Measurements from ENCODE around the gene RASSF1. TPM values are rescaled to one million over a fixed set of nuclear protein-coding genes. Genes with fewer than 3 reads are reported as not detected.

RASSF1 gene
- total and polyA plus RNA-seq, 2 donors, result 17.6 to 40.3 TPM

GRCh38 chr3:50350527-50351322 lies 10.1 kb upstream of the RASSF1 start, which contains the start of the genes CYB561D2 and NPRL2:
CYB561D2 (plus strand) TSS chr3:50350862; CDS start chr3:50351434, 572 bp downstream.
NPRL2 (minus strand) TSS chr3:50350775; CDS start chr3:50350652, 123 bp downstream.
- Histone ChIP-seq H3K4me1 (ENCODE audit: control insufficient read depth in 2 of 2, insufficient read depth in 2 of 2, low read length in 2 of 2) (peaks cover 16 to 36% of the 10 kb centered on the region in 2 donors), H3K27ac (ENCODE audit: low read depth in 1 of 2, low read length in 1 of 2) (peak within 1 kb of the TSS; percentile 98 to 99), H3K9me3 (ENCODE audit: control insufficient read depth in 2 of 2, insufficient read depth in 1 of 2, low read length in 1 of 2) (no peaks in the 10 kb centered on the region), H3K36me3 (ENCODE audit: control insufficient read depth in 2 of 2, insufficient read depth in 2 of 2, low read length in 1 of 2) (peaks cover 42 to 53% of the 10 kb centered on the region in 2 donors), H3K27me3 (ENCODE audit: control insufficient read depth in 2 of 2, insufficient read depth in 1 of 2, low read length in 1 of 2) (peaks cover 0 to under 1% of the 10 kb centered on the region in 2 donors), H3K4me3 (ENCODE audit: low read length in 2 of 2) (peak within 1 kb of the TSS; percentile 66 to 99)
- WGBS, result under 1% methylated on average over 64 of the region's 64 CpGs
- DNase-seq (ENCODE audit: low read depth in 6 of 9, low spot score in 9 of 9), result peak; percentile 91 to 99 (median 97)

- Histone ChIP-seq H3K27ac (ENCODE audit: low read depth in 1 of 2, low read length in 1 of 2) (peak overlapping the region; percentile 72 to 99), H3K4me1 (ENCODE audit: control insufficient read depth in 2 of 2, insufficient read depth in 2 of 2, low read length in 2 of 2) (peaks cover 22 to 42% of the 10 kb centered on the region in 2 donors)
Measured at GRCh38 chr3:50350213-50350526, 9.5 kb upstream of the RASSF1 start.

GRCh38 chr3:50347187-50347813 lies 6.7 kb upstream of the RASSF1 start:
- H3K27me3 ChIP-seq (ENCODE audit: control insufficient read depth in 2 of 2, insufficient read depth in 1 of 2, low read length in 1 of 2), result peaks cover 0 to 6% of the 10 kb centered on the region in 2 donors
- 31% methylated on average over 14 of the region's 14 CpGs for WGBS
- peaks cover 14 to 22% of the 10 kb centered on the region in 2 donors for H3K36me3 ChIP-seq (ENCODE audit: control insufficient read depth in 2 of 2, insufficient read depth in 2 of 2, low read length in 1 of 2)
- peaks cover 22 to 44% of the 10 kb centered on the region in 2 donors for H3K4me1 ChIP-seq (ENCODE audit: control insufficient read depth in 2 of 2, insufficient read depth in 2 of 2, low read length in 2 of 2)
- peak in 4 of 9 donors; percentile 41 to 72 (median 57) for DNase-seq (ENCODE audit: low read depth in 6 of 9, low spot score in 9 of 9)
- H3K9me3 ChIP-seq (ENCODE audit: control insufficient read depth in 2 of 2, insufficient read depth in 1 of 2, low read length in 1 of 2), result no peaks in the 10 kb centered on the region
- H3K27ac ChIP-seq (ENCODE audit: low read depth in 1 of 2, low read length in 1 of 2), result no peak overlapping the region
- H3K4me3 ChIP-seq (ENCODE audit: low read length in 2 of 2), result no peak overlapping the region

More at GRCh38 chr3:50350213-50350526, 9.5 kb upstream of the RASSF1 start:
- peak overlapping the region; percentile 66 to 99 for H3K4me3 ChIP-seq (ENCODE audit: low read length in 2 of 2)
- peaks cover 36 to 48% of the 10 kb centered on the region in 2 donors for H3K36me3 ChIP-seq (ENCODE audit: control insufficient read depth in 2 of 2, insufficient read depth in 2 of 2, low read length in 1 of 2)
- no peak for DNase-seq (ENCODE audit: low read depth in 6 of 9, low spot score in 9 of 9)
- H3K27me3 ChIP-seq (ENCODE audit: control insufficient read depth in 2 of 2, insufficient read depth in 1 of 2, low read length in 1 of 2), result peaks cover 0 to 6% of the 10 kb centered on the region in 2 donors
- 21% methylated on average over 7 of the region's 7 CpGs for WGBS
- H3K9me3 ChIP-seq (ENCODE audit: control insufficient read depth in 2 of 2, insufficient read depth in 1 of 2, low read length in 1 of 2), result no peaks in the 10 kb centered on the region

- Histone ChIP-seq H3K36me3 (ENCODE audit: control insufficient read depth in 2 of 2, insufficient read depth in 2 of 2, low read length in 1 of 2) (peaks cover 14 to 16% of the 10 kb centered on the region in 2 donors), H3K4me1 (ENCODE audit: control insufficient read depth in 2 of 2, insufficient read depth in 2 of 2, low read length in 2 of 2) (peaks cover 17 to 45% of the 10 kb centered on the region in 2 donors), H3K27ac (ENCODE audit: low read depth in 1 of 2, low read length in 1 of 2) (no peak within 1 kb of the TSS), H3K27me3 (ENCODE audit: control insufficient read depth in 2 of 2, insufficient read depth in 1 of 2, low read length in 1 of 2) (peaks cover 0 to 12% of the 10 kb centered on the region in 2 donors), H3K9me3 (ENCODE audit: control insufficient read depth in 2 of 2, insufficient read depth in 1 of 2, low read length in 1 of 2) (peaks cover 0 to 4% of the 10 kb centered on the region in 2 donors), H3K4me3 (ENCODE audit: low read length in 2 of 2) (peak within 1 kb of the TSS; percentile 9 to 24)
- DNase-seq (ENCODE audit: low read depth in 6 of 9, low spot score in 9 of 9), result peak in 3 of 9 donors; percentile 53 to 76 (median 69)
- 10% methylated on average over 45 of the region's 45 CpGs for WGBS
Measured at GRCh38 chr3:50345586-50346234, 5.1 kb upstream of the RASSF1 start, which contains the start of gene ZMYND10. ZMYND10 (minus strand) TSS chr3:50345732; CDS start chr3:50345579, 153 bp downstream.

GRCh38 chr3:50345008-50345407 lies 4.4 kb upstream of the RASSF1 start:
- H3K4me3 ChIP-seq (ENCODE audit: low read length in 2 of 2), result peak overlapping the region in 1 of 2 donors; percentile 9
- H3K27me3 ChIP-seq (ENCODE audit: control insufficient read depth in 2 of 2, insufficient read depth in 1 of 2, low read length in 1 of 2), result peaks cover 0 to 19% of the 10 kb centered on the region in 2 donors
- H3K9me3 ChIP-seq (ENCODE audit: control insufficient read depth in 2 of 2, insufficient read depth in 1 of 2, low read length in 1 of 2), result peaks cover 0 to 4% of the 10 kb centered on the region in 2 donors
- no peak overlapping the region for H3K27ac ChIP-seq (ENCODE audit: low read depth in 1 of 2, low read length in 1 of 2)
- DNase-seq (ENCODE audit: low read depth in 6 of 9, low spot score in 9 of 9), result no peak
- H3K4me1 ChIP-seq (ENCODE audit: control insufficient read depth in 2 of 2, insufficient read depth in 2 of 2, low read length in 2 of 2), result peaks cover 19 to 45% of the 10 kb centered on the region in 2 donors
- 92% methylated on average over 8 of the region's 8 CpGs for WGBS
- H3K36me3 ChIP-seq (ENCODE audit: control insufficient read depth in 2 of 2, insufficient read depth in 2 of 2, low read length in 1 of 2), result peaks cover 14 to 16% of the 10 kb centered on the region in 2 donors

GRCh38 chr3:50342813-50343633 lies 2.4 kb upstream of the RASSF1 start:
- DNase-seq (ENCODE audit: low read depth in 6 of 9, low spot score in 9 of 9), result no peak
- peaks cover 0 to 4% of the 10 kb centered on the region in 2 donors for H3K9me3 ChIP-seq (ENCODE audit: control insufficient read depth in 2 of 2, insufficient read depth in 1 of 2, low read length in 1 of 2)
- no peak overlapping the region for H3K27ac ChIP-seq (ENCODE audit: low read depth in 1 of 2, low read length in 1 of 2)
- peaks cover 0 to 34% of the 10 kb centered on the region in 2 donors for H3K27me3 ChIP-seq (ENCODE audit: control insufficient read depth in 2 of 2, insufficient read depth in 1 of 2, low read length in 1 of 2)
- H3K36me3 ChIP-seq (ENCODE audit: control insufficient read depth in 2 of 2, insufficient read depth in 2 of 2, low read length in 1 of 2), result peaks cover 7 to 8% of the 10 kb centered on the region in 2 donors
- WGBS, result 96% methylated on average over 13 of the region's 13 CpGs
- H3K4me1 ChIP-seq (ENCODE audit: control insufficient read depth in 2 of 2, insufficient read depth in 2 of 2, low read length in 2 of 2), result peaks cover 20 to 53% of the 10 kb centered on the region in 2 donors
- no peak overlapping the region for H3K4me3 ChIP-seq (ENCODE audit: low read length in 2 of 2)

GRCh38 chr3:50341996-50342650 lies 1.5 kb upstream of the RASSF1 start:
- Histone ChIP-seq H3K4me3 (ENCODE audit: low read length in 2 of 2) (no peak overlapping the region), H3K9me3 (ENCODE audit: control insufficient read depth in 2 of 2, insufficient read depth in 1 of 2, low read length in 1 of 2) (peaks cover 0 to 4% of the 10 kb centered on the region in 2 donors), H3K27ac (ENCODE audit: low read depth in 1 of 2, low read length in 1 of 2) (no peak overlapping the region), H3K4me1 (ENCODE audit: control insufficient read depth in 2 of 2, insufficient read depth in 2 of 2, low read length in 2 of 2) (peaks cover 20 to 53% of the 10 kb centered on the region in 2 donors), H3K36me3 (ENCODE audit: control insufficient read depth in 2 of 2, insufficient read depth in 2 of 2, low read length in 1 of 2) (no peaks in the 10 kb centered on the region), H3K27me3 (ENCODE audit: control insufficient read depth in 2 of 2, insufficient read depth in 1 of 2, low read length in 1 of 2) (peaks cover 0 to 38% of the 10 kb centered on the region in 2 donors)
- 95% methylated on average over 13 of the region's 13 CpGs for WGBS
- DNase-seq (ENCODE audit: low read depth in 6 of 9, low spot score in 9 of 9), result no peak

GRCh38 chr3:50341537-50341936 lies 901 bp upstream of the RASSF1 start:
- H3K9me3 ChIP-seq (ENCODE audit: control insufficient read depth in 2 of 2, insufficient read depth in 1 of 2, low read length in 1 of 2), result peaks cover 0 to 4% of the 10 kb centered on the region in 2 donors
- peaks cover 0 to 38% of the 10 kb centered on the region in 2 donors for H3K27me3 ChIP-seq (ENCODE audit: control insufficient read depth in 2 of 2, insufficient read depth in 1 of 2, low read length in 1 of 2)
- H3K4me1 ChIP-seq (ENCODE audit: control insufficient read depth in 2 of 2, insufficient read depth in 2 of 2, low read length in 2 of 2), result peaks cover 22 to 53% of the 10 kb centered on the region in 2 donors
- WGBS, result 96% methylated on average over 9 of the region's 9 CpGs
- DNase-seq (ENCODE audit: low read depth in 6 of 9, low spot score in 9 of 9), result no peak
- no peaks in the 10 kb centered on the region for H3K36me3 ChIP-seq (ENCODE audit: control insufficient read depth in 2 of 2, insufficient read depth in 2 of 2, low read length in 1 of 2)
- peak overlapping the region; percentile 14 to 77 for H3K27ac ChIP-seq (ENCODE audit: low read depth in 1 of 2, low read length in 1 of 2)
- H3K4me3 ChIP-seq (ENCODE audit: low read length in 2 of 2), result no peak overlapping the region

Data from thymus (tissue), 11 donors.